ENCODE measurements around the gene SPRY4.
"Not testable (repeated sequence)": the region's sequence is repeated elsewhere in the genome, so short reads cannot be mapped to it uniquely, and the experiment has no call there.

The SPRY4 gene

GRCh38 chr5:142324871-142325724 is at the start of gene SPRY4:
SPRY4 (minus strand) TSS chr5:142325021; CDS start chr5:142315108, 9,913 bp downstream.
- DNase-seq = peak; percentile 81

DNA sequence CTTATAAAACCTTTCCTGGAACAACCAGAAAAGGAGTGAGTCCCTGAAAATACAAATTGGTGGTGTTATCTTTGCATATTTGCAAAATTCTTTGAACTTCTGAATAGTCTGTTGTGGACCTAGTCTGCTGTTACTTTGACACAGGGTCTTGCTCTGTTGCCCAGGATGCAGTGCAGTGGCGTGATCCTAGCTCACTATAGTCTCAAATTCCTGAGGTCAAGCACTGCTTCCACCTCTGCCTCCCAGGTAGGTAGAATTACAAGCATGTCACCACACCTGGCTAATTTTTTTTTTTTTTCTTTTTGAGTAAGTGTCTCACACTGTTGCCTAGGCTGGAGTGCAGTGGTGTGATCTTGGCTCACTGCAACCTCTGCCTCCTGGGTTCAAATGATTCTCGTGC is 43.7 kb upstream of the SPRY4 start:
- DNase-seq = no peak

DNA sequence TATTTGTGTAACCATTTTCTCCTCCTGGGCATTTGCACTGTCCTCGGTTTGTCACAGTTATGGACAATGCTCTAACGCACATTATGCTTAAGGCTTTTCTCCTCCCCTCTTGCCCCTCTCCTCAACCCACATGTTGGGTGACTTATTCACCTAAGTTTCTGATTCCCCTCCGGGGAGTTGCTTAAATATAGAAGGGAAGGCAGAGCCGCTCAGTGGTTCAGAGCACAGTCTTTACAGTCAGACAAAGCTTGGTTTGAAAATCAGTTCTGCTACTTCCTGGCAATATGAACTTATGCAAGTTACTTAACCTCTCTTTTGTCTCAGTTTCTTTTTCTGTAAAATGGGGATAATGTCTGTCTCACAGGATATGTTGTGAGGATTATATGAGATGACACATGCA is 41.2 kb upstream of the SPRY4 start:
- no peak for DNase-seq

DNA sequence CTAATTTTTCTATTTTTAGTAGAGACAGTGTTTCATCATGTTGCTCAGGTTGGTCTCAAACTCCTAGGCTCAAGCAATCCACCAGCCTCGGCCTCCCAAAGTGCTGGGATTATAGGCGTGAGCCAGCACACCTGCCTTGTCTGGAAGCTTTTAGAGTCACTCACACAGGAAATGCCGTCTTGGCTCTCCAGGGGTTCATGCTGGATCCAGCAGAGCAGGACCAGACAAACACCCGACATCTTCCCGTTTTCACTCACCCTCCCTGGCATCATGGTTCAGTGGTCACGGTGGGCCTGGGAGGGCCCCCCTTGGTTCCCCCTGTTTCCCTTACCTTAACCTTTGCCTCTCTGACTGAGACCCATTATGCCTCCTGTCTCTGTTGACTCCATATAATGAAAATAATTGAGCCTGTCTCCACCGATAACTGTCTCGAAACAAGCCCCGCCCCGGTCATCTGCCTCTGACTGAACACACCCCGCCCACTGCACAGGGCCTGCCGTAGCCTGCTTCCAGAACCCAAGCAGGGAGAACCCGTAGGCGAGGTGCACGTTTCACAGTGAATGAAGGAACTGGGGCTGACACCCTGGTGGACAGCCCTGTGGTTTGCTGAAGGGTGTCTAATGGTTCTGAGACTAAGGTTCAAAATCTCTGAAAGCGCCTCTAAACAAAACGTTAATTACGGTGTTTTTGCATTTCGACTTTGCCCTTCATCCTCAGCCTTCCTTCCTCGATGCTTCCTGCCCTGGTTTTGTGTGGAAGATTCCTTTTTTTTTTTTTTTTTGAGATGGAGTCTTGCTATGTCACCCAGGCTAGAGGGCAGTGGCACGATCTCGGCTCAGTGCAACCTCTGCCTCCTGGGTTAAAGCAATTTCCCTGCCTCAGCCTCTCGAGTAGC is 39.7 kb upstream of the SPRY4 start:
- DNase-seq = peak; percentile 27

DNA sequence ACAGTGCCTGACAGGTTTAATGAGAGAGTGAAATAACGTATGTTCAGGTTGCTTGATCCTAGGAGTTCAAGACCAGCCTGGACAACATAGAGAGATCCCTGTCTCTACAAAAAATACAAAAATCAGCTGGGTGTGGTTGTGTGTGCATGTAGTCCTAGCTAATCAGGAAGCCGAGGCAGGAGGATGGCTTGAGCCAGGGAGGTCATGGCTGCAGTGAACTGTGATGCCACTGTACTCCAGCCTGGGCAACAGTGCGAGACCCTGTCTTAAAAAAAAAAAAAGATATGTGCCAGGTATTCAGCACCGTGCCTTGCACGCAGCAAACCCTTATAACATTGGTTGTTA is 38.8 kb upstream of the SPRY4 start:
- no peak for DNase-seq

- DNase-seq = not testable (repeated sequence)
Observed at GRCh38 chr5:142362193-142362592, 37.4 kb upstream of the SPRY4 start.

DNA sequence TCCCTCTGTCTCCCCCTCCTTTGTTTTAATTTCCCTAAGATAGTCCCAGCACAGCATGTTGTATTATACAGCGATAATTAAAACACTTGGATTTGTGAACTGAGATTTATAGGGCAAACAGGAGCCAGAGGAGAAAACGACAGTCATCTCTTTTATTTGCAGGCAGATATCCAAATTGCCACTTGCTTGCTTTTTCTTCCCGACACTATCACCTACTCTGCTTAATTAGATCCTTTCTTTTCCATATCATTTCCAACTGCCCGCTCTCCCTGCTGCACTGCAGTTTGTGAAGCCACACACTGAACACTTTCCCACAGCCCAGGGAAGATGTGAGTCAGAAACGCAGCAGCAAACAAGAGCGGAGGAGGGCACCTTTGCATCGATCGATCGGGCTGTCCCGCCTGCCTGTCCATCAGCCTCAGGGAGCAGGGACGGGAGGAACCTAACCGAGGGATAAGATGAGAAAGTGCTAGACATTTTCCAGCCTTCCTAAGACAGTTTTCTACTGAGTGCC is 35.8 kb upstream of the SPRY4 start:
- no peak for DNase-seq

DNA sequence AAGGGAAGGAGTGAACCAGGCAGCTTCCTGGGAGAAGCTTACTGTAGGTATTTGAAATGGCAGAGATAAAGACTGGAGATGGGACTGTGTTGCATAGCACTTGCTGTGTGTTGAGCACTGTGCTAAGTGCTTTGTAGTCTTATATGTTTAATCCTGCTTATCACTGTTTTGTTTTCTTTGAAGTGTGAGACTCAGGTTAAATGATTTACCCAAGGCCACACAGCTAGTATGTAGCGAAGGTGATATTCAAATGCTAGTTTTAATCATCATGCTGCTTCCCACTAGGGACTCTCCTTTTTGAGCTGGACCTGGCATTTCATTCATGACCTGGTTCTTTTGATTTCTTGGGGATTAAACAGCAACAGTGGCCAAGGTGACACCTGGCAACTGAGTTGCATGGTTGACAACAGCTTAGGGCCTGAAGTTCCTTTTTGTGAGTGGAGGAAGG is 35.3 kb upstream of the SPRY4 start:
- no peak for DNase-seq

DNA sequence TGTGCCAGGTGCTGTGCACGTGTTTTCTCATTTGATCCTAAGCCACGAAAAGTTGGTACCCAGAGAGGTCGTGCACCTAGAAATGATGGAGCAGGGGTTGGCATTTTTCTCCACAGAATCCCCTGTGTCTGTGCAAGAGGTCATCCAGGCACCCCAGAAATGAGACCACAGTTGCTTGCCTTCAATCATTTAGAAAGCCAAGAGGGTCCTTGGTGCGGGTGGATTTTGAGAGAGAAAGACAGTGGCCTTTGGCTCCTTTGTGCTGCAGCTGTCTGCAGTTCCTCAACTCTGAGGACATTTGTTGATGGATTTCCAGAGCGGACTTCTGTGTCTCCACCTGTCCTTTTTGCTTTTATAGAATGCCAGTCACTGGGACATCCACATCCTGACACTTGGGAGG is 33.8 kb upstream of the SPRY4 start:
- no peak for DNase-seq

DNA sequence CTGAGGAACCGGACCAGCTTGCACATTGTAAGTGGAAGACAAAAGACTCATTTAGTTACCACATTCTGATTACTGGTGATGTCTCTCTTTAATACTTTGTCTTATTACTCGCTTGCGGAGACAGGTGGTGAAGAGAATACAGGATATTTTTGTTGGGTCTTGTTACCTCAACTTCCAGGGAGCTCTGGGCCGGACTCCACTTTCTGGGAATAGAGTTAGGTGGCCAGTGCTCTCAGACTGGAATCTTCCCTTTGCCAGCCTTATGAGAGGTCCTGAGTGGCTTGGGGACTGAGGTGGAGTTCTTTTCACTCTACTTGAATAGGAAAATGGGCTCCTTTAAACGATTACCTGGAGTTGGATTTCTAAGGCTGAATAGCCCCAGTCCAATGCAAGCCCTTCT is 33.3 kb upstream of the SPRY4 start:
- DNase-seq = no peak

GRCh38 chr5:142357469-142358090 is 32.8 kb upstream of the SPRY4 start:
- DNase-seq = peak; percentile 5

DNA sequence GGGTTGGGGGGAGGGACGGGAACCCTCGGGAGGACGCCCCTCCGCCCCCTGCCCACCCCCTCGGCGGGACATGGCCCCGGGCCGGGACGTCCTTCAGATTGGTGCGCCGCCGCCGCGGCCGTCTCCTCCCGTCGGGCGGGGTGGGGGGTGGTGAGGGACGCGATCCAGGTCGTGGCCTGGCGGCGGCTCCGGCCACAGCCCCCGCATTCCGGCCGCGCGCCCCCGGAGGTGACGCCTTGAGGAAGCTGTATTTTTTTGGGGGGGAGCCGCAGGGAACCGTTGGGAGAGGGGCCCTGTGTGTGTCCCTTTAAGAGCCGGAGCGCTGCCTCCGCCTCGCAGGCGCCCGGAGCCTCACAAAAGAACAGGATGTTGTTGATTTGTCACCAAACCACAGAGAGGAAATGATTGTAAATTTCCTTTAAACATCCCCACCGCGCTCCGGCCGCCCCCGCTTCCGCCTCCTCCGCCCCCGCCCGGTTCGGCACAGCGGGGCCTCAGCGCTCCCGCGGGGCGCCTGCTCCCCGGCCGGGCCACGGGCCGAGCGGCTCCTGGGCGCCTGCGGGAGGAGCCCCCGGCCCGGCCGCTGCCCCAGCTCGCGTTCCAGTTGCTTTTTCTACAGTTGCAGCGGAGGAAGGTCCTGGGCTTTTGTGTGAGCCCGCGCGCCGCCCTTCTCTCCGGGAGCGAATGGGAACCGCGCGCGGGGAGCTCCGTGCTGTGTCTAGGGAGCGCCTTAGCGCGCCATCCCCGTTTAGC is 32.1 kb upstream of the SPRY4 start:
- DNase-seq = peak; percentile 89

GRCh38 chr5:142356349-142356715 is 31.5 kb upstream of the SPRY4 start:
- DNase-seq = no peak

DNA sequence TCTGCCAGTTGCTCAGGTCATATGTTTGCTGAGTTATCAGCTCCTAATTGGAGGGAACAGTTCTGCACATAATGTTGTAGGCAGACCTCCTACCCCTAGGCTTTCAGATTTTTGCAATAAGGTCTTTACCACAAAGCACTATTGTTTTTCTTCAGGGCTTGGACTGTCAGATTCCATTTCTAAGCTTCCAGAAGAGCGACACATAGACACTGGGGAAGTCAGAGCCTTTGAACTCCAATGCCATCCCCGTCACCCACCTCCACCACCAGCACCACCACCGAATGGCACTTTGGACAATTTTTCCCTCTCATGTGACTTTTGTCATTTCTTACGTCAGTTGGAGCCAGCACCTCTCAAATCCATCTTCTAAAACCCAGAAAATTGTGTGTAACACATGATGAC is 28.3 kb upstream of the SPRY4 start:
- DNase-seq = no peak

- no peak for DNase-seq
Observed at GRCh38 chr5:142350021-142350420, 25.2 kb upstream of the SPRY4 start.

DNA sequence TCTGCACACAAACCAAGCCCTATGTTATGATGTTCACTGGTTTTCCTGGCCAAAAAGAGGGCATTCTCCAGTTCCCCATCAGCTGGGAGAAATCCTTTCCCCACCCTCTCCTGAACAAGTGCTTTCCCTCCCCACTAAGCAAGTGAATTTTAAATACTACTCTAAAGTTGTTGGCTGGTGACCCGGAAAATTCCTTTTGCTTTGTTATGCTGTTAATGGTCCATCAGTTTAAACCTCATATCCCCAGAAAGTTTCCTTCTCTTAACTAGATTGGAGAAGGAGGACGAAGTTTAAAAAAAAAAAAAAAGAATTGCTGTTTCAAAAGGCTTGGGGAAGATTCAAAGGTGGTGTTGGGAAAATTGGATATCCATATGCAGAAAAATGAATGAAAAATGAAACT is 21.9 kb upstream of the SPRY4 start:
- DNase-seq = no peak

- not testable (repeated sequence) for DNase-seq
Observed at GRCh38 chr5:142344915-142345314, 20.1 kb upstream of the SPRY4 start.

GRCh38 chr5:142343531-142343930 is 18.7 kb upstream of the SPRY4 start:
- DNase-seq = no peak

- no peak for DNase-seq
Observed at GRCh38 chr5:142342128-142342981, 17.5 kb upstream of the SPRY4 start.

GRCh38 chr5:142339781-142340180 is 15.0 kb upstream of the SPRY4 start:
- DNase-seq = no peak

DNA sequence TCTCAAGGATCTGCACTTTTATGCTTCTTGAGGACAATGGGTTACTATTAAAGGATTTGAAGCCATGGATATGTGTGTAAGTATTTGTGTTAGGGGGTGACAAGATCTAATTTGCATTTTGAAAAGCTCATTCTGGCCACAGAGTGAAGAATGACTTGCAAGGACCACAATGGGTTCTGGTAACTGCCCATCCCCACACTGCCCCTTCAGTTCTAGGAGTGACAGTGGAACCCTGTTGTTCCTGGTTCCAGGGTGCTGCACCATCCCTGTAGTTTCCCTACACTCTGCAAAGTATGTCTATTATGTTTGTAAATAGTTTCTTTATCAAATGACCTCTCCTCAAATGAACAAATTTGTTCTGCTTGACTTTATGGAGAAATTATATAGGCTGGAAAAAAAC is 9.7 kb upstream of the SPRY4 start:
- no peak for DNase-seq

GRCh38 chr5:142333749-142334148 is 8.9 kb upstream of the SPRY4 start:
- DNase-seq = not testable (repeated sequence)

Measured in inflammatory macrophage treated with lipopolysaccharide for 4 hours (primary cell).